CD4-positive, alpha-beta T cell treated with Interleukin-1 beta for 1 hour (primary cell): Measurements from ENCODE around the gene IL5RA.

Source experiments
- DNase-seq, 2 donors: peaks; one replicate each; pipeline ENCODE4 v3.0.0-alpha.2; 2020 to 2022

Gene IL5RA, protein sequence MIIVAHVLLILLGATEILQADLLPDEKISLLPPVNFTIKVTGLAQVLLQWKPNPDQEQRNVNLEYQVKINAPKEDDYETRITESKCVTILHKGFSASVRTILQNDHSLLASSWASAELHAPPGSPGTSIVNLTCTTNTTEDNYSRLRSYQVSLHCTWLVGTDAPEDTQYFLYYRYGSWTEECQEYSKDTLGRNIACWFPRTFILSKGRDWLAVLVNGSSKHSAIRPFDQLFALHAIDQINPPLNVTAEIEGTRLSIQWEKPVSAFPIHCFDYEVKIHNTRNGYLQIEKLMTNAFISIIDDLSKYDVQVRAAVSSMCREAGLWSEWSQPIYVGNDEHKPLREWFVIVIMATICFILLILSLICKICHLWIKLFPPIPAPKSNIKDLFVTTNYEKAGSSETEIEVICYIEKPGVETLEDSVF

DNA sequence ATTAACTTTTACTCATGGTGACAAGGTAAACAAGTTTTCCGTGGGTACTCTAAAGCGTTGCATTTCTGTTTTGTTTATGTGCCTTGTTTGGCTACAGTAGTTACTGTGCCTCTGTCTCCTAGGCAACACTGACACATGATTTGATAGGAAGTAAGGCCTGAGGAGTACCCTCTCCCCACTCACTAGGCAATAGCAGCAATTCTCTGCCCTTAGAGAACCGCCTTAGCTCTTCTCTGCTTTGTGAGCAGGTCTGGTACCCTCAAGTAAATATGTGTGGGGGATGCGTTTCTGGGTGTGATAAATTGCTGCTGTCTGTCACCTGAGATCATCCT lies at the start of gene IL5RA:
Gene IL5RA, minus strand, starts transcription at position 76 of the 332 bp plus-strand sequence. CDS start 5,390 bp downstream, outside the sequence.
- DNase-seq: peak; percentile 42 to 67

DNA sequence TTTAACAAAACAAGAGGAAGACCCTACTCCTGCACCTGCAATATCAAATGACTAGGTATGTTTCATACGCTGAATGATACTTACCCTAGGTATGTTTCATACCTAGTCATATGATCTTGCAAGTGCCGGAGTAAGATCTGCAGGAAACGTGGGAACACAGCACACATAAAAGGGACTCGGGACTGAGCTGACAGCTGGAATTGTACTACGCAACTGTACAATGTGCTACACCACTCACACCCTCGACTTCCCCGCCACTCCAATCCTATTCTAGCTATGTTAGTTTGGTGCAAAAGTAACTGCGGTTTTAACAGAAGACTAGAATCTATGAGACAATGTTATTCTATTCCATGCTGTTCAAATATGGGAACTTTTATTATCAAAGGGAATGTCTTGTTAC lies 47.3 kb upstream of the IL5RA start:
- DNase-seq: no peak

DNA sequence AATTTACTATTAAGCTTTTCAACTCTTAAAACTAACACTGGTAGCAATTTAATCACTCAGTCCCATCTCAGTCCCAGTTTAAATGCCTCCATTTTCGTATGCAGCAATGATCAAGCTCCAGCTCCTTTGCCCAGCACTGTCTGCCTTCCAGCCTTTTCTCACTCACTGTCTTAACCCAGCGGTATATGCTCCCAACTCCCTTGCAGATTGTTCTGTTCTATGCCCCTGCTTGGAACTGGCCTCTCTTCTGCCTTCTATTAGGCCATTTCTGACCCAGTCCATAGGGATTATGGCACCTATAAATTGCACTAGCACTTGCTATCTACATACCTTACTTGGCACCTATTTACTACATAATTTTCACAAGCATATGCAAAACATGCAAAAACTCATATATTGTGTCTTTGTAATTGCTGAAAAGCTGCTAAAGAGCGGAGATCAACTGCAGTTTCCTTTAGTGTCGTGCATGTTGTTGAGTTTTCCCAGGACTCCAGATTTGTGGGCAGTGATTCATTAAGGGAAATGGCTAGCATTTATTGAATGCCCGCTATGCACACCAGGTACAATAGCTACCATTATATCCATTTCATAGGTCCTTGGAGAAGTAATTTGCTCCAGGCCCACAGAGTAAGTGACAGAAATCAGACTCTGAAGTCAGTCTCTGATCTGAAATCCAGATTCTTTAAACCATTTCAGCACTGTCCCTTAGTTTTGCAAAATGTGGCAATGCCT lies 44.9 kb upstream of the IL5RA start:
- no peak for DNase-seq

DNA sequence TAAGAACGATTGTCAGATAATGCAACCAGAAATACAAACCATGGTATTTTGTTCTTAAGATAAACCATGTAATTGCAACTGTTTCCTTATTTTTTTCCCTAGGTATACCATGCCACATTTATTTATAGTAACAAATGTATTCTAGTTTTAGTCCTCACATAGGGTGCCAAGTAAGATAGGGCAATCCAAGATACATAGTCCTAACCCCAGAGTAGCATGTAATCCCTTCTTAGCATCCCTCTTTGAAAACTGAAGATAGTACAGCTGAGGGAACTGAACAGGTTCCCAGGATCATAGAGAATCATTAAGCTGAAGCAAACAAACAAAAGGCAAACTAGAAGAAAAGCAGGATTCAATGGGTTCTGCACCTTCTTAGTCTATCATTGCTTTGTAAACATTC lies 41.3 kb upstream of the IL5RA start:
- no peak for DNase-seq

DNA sequence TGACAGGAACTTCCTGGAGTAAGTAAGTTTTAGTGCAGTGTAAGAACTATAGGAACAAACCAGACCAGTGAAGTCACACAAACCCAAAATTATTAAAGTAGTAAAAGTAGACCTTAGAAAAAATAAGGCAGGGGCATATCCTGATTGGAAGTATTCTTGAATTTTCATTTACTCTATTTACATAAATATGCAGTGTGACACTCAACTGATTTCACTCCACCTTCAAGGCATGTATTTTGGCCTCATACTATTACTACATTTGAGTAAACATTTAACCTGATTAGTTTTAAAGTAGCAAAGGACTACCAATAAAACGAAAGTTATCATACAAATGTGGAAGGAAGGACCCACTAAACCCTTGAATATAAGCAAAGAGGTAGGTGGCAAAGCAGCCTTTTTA lies 39.4 kb upstream of the IL5RA start:
- DNase-seq: no peak

DNA sequence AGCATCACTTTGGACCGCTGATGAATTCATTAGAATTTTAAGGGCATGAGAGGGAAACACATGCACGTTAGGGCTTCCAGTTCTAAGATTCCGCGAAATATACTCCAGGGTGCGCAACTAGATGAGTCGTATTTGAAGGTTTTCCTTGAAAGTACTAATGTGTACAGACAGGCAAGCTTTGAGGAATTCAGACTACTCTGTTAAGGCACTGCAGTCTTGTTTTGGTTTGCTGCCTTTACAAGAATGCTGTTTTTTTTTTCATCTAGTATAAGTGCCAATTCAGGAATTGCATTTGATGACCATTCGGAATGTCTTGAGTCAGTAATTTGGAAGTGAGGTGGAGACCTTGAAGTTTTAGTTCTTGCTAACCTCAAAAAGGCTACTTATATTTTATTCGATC lies 35.7 kb upstream of the IL5RA start:
- no peak for DNase-seq

DNA sequence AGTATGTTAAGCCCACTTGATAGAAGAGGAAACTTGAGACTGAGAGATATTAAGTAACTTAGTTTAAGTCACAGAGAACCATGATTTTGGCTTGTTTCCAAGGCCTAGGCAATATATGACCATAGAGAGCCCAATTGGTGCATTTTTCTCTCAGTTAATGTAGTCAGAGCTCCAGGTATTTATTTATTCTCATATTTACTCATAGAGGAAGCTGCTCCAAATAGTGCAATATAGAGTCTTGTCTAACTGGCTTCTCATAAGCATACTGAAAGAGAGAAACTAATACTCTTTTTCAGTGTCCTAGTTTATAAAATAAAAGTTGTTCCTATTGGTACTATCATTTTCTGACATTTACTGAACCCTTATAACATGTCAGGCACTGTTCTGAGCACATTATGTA lies 31.8 kb upstream of the IL5RA start:
- no peak for DNase-seq

DNA sequence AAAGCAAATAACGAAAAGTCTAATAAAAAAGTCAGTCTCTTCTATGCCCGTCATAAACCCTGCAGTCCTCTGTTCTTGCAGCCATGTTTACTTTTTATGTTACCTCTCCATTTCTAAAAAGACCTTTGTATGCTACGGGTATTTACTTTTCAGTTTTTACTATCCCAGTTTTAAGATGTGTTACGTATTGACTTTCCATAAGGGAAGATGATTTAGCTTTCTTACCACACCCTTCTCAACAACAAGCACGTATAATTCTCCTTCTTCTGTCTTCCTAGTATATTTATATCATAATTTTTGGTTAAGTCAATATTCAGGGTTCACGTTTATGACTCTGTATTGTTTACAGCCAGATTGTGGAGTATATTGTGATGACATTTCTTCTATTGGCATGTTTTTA lies 27.4 kb upstream of the IL5RA start:
- no peak for DNase-seq

DNA sequence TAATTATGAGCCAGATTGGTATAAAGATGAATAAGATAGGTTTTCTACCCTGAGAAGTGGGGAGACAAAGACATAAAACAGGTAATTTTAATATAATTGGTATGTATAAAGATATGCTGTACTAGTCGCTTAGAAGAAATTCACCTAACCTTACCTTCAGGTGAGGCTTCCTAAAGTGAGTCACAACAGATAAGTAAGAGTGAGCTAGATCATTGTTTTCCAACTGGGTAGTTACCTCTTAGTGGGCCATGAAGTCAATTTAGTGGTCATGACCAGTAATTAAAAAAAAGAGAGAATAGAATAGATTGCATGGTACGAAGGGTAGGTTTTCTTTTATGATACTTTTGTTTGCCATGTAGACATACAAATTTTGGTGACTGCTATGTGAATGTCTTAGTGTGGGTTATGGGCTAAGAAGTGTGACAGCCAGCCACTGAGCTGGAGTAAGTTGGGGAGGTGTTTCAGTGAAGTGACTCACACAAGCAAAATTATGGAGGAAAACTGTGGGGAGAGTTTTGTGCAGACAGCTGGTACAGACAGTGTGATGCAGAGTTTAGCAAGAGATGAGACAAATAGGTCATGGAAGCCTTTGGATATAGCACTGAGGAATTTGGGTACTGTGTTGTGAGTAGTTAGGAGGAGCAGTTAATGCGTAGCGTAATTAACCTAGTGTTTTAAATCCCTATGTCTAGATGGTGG lies 24.7 kb upstream of the IL5RA start:
- no peak for DNase-seq

DNA sequence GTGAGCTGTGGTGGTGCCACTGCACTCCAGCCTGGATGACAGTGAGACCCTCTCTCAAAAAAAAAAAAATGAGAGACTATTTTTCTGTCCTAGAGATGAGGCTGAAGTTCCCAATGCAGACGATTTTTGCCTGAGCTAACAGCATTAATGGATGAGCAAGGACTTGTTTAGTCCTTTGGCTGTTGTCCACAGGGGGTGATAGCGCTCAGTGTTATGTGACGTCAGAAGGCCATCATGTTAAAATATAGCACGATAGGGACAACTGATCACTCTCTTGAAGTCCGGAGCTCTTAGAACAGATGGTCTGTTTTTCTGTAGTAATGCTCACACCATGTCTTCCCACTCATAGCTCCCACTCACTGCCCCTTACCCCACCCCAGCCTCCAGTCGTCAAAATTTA lies 23.3 kb upstream of the IL5RA start:
- DNase-seq: no peak

DNA sequence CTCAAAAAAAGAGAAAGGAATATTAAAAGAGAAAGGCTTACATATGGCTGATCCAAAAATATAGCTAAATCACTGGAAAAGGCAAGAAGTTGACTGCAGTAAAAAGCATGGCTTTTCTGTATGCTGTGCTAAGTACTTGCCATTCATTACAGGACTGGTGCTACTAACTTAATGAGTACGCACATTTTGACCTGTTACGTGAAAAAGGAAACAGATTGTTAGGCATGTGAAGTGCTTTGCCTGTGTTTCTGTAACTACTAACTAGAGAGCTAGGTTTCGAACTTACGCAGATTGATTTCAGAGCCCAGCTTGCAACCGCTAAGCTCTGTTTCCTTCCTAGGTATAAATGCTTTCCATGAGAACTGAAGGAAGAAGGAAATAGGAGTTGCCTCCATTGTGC lies 19.4 kb upstream of the IL5RA start:
- no peak for DNase-seq

DNA sequence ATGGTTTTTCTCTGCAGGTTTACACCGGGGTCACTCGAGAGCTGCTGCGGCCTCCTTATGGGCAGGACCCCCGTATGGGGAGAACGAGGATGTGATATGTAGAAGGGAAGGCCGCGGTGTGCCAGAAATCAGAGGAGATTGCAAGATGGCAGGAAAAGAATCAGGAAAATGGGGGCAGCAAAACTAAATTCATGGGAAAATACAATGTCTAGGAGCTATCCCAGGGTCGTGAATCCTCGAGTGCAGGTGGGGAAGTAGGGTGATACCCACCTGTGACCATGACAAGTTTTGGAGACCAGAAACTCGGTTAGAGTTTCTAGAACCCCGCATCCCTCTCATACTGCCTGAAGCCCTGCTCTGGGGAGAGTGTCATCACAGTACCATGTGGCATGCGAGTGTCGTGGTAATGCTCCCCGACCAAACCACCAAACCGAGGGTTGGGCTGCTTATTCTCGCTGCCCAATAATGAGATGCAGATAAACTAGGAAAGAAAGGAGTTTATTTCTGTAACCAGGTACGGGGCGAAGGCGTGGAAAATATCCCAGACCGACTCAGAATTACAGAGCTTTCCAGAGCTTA lies 17.3 kb upstream of the IL5RA start:
- peak; percentile 36 to 49 for DNase-seq

DNA sequence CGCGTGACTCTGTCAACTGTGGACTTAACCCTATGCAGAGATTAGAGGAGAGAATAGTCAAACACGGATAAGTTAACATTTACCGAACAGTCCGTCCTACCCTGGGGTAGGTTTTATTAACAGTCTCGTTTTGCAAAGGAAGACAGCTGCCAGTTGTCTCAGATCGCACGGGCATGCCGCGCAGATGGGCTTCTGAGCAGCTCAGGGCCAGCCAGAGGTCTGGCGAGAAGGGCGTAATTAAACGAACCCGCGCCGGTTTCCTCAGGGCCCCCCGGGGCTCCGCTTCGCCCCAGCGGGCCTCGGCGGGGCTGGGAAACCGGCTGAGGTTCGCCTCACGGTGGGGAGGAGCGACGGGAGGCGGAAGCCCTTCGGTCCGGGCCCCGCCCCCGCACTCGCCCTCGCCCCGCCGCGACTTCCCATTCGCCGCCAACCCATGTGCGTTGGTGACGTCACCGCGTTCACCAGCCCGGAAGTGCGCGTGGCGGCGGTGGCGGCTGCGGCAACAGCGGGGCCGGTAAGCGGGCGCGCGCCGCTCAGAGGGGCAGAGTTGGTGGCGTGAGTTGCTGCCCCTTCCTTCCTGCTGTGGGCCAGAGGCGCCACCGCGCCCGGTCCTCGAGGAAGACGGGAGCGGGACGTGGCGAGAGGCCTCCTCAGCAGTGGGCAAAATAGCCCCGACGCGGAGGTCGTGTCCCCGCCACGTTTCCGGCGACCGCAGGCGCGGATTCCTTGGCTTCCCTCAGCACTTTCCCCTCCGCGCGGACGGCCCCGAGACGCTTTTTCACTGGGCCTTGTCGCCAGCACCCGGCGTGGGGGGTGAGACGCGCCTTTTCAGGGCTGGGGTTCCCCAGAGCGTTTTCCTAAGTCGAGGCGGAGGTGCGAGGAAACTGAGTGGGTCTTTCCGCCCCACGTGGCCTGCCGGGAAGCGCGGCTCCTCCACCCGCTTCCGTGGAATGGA lies 16.6 kb upstream of the IL5RA start, which contains the start of gene TRNT1:
Gene TRNT1, plus strand, starts transcription at position 464 of the 955 bp plus-strand sequence. CDS start 2,101 bp downstream, outside the sequence.
- peak; percentile 95 to 96 for DNase-seq

DNA sequence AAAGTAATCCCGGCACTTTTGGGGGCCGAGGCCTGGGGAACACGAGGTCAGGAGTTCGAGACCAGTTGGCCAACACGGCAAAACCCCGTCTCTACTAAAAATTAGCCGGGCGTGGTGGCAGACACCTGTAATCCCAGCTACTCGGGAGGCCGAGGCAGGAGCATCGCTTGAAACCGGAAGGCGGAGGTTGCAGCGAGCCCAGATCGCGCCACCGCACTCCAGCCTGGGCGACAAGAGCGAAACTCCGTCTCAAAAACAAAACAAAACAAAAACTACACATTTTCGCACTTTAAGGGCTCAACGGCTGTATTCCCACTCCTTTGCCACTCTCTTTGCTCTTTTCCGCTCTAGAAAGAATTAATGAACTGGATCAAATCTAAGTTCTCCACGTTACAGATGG lies 15.8 kb upstream of the IL5RA start:
- DNase-seq: no peak

DNA sequence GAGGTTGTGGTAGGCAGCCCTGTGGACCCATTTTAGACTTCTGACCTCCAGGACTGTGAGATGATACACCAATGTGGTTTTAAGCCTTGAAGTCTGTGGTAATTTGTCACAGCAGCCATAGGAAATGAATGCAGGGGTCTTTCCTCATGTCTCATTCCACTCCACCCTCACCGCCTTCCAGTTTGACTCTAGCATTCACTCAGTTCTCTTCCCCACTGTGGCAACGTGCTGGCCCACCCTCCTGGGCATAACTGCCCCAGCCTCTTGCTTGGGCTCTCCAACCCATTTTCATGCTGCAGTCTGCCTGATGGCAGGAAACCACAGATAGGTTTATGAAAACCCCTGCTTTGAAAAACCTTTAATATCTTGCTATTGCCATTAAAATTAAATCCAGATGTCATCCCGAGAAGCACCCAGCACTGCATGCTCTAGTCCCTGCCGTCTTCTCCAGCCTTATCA lies 9.2 kb upstream of the IL5RA start:
- DNase-seq: no peak

DNA sequence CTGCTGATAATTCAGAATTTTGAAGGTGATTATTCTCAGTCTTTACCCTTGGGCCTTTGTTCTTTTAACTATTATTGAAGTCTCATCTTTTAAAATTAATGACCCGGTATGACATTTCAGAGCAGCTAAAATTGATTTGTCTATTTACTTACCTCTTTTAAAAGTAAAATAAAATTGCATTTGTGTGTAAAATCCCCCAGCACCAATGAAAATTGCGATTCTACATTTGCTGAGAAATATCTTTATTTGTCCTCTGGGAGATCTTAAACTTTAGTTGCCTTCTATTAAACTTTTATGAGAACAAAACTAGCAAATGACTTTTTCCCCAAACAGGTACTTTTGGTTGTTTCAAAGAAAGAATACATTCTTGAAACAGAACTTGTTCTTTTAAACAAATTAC lies 7.5 kb upstream of the IL5RA start:
- DNase-seq: no peak

DNA sequence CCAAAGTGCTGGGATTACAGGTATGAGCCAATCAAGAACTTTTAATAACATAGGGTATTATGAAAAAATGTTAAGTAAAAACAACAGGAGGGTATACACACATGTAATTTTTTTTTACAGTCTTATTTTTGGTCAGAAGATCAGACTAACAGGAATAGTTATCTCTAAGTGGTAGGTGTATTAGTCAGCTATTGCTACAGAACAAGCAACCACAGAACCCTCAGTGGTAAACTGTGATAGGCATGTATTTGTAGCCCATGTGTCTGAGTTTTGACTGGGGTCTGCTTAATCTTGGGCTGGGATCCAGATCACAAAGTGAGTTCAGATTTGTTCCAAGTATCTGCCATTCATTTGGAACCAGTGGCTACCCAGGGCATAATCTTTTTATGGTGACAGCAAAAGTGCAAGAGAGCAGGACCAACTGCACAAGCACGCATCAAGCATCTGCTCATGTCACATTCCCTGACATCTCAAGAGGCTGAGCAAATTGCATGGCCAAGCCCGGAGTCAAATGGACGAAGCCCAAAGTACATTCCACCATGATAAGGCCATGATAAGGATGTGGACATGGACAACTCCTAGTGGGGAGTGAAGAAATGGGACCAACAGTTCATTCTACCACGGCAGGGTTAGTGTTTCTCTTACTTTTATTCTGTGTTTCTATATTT lies 3.0 kb upstream of the IL5RA start:
- no peak for DNase-seq

DNA sequence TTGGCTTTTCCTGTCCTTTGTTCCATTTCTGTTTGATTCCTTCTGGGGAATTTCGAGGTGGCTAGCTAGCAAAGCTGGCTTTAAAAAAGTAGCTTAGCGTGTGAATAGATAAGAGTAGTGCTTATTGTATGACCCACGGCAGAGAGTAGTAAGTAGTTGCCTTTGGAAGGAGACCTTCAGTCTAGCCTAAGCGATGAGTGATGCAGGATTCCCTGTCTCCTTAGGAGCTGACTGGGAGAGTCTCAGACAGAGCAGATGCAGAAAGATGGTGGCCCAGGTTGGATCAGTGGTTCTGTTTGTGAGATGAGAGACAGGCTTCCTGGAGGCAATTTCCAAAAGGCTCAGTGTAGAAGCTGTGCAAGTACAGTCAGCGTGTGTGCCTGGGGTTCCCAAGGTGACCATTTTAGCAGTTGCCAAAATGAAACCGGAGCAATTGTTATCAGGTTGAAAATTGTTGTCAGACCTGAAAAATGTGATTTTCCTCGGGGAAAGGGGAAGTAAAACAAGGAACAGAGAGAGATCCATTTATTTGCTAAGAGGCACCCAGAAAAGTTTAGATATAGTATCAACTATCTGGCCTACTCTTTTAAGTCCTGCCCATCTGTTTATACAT lies 681 bp upstream of the IL5RA start:
- no peak for DNase-seq

DNA sequence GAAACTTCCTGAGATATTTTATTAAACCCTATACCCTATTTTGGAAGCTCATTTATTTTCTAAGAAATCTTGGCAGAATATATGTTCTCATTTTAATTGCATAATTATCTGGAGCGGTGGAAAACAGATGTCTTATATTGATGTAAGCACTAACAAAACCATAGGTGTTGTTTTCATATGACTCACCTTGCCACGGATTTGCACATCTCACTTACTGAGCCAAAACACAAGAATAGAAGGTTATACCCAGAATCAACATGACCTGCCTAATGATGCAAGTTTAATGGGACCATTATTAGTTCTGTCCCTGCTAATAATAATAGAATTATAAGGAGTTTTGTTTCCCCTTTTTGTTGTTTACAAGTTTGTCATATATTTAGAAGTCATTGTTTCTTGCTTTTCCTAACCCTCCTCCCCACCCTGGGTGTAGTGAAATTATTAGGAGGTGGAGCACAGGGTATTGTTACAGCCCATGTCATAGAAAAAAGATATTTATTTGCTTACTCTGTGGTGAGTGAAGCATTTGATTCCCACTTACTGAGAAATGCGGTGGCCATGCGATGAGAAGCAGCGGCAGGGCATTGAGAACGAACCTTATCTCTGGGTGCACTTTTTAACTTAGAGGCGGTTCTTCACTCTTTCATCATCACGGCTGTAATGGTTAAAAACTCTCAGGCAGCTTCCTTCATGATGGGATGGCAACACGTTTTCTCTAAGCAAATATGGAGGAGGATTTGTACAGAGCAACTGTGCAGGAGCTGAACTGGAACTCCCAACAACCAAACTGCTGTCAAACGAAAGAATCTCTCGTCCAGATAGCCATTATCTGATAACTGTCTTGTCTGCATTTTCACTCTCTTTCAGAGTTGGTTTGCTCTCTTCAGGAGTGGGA lies 521 bp downstream of the IL5RA start:
- peak in 1 of 2 donors; percentile 25 for DNase-seq

DNA sequence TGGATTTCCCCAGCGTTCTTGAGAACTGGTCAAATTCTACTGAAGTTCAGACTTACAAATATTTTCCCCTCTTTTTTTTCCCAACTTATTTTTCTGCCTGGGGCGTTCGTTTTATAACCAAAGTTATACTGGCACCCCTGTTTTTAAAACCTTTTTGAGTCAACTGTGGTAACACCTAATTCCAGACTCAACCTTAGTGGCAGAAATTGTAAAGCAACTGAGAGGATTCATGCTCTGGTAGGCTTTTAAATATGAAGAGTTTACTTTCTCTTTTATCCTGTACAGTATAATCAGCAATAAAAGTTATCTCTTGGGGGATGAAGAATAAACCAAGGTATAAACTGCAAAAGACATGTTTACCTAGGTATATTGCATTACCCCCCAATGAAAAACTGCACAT lies 2.3 kb downstream of the IL5RA start:
- no peak for DNase-seq
